ENCODE results near the gene FDCSP.

- TF ChIP-seq CTCF (IDR thresholded peaks at IDR 0.05; ENCODE audit: control extremely low read depth in 1 of 3, insufficient read depth in 1 of 3, low read depth in 1 of 3, low read length in 3 of 3) (no peak), JUND (IDR thresholded peaks at IDR 0.05; ENCODE audit: low read length) (no peak), SP2 (IDR thresholded peaks at IDR 0.05; ENCODE audit: low read length) (no peak), ATF2 (IDR thresholded peaks at IDR 0.05; ENCODE audit: low read length) (no peak), CEBPB (IDR thresholded peaks at IDR 0.05; ENCODE audit: low read depth, low read length) (no peak), MAFK (IDR thresholded peaks at IDR 0.05; ENCODE audit: low read depth, low read length) (no peak), HDAC6 (IDR thresholded peaks at IDR 0.05; ENCODE audit: low read depth, low read length) (no peak), CHD2 (IDR thresholded peaks at IDR 0.05; ENCODE audit: low read length) (no peak), TEAD4 (IDR thresholded peaks at IDR 0.05; ENCODE audit: low read depth, low read length) (no peak), EP300 (IDR thresholded peaks at IDR 0.05; ENCODE audit: borderline replicate concordance in 1 of 2, low read depth in 2 of 2, low read length in 2 of 2) (no peak), RAD21 (IDR thresholded peaks at IDR 0.05 in 1 of 2, conservative IDR thresholded peaks at IDR 0.05 in 1 of 2; ENCODE audit: low read depth in 2 of 2, low read length in 2 of 2) (no peak), POLR2AphosphoS5 (IDR thresholded peaks at IDR 0.05; ENCODE audit: low read depth, low read length) (no peak)
These were observed 30.5 kb upstream of the FDCSP start, which contains the start of gene ODAM for GRCh38 chr4:70195425-70195824.
